ENCODE data around the gene COL13A1. TPM values are rescaled to one million over a fixed set of nuclear protein-coding genes. Genes with fewer than 3 reads are reported as not detected.

COL13A1 gene
- total RNA-seq, 1 experiment from 2014 or later: 3.6 TPM

DNA sequence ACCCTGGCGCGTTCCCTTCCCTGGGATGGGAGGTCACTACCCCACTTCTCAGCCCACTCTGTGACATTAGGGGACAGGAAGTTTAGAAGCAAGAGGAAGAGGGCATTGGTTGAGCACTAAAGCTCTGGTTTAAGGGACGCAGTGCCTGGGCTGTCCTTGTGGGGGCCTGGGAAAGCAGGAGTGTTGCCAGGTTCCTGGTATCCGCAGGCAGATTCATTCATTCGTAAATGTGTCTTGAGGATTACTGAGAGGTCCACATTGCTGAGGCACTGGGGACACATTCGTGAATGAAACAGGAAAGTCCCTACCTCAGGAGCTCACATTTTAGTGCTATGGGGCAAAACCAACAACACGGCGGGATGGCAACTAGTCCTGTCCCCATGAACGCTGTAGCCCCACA lies 69.4 kb downstream of the COL13A1 start:
- Mint-ChIP-seq H3K4me3 (no peak overlapping the region), H3K27me3 (ENCODE audit: low read depth) (peaks cover 7% of the 10 kb centered on the region)

More for the DNA sequence above, 69.4 kb downstream of the COL13A1 start:
- H3K9me3 ChIP-seq (ENCODE audit: control insufficient read depth, low read depth, low read length): no peaks in the 10 kb centered on the region
- Mint-ChIP-seq H3K27ac (peak overlapping the region in 2 of 3 experiments; percentile 9 to 77; a peak in 3 of 7 replicates), H3K36me3 (ENCODE audit: insufficient read depth in 1 of 3, low read depth in 3 of 3) (no peaks in the 10 kb centered on the region; a peak in 1 of 7 replicates), H3K9me3 (no peaks in the 10 kb centered on the region), H3K4me1 (peaks cover 79 to 84% of the 10 kb centered on the region in 2 experiments)
- H3K4me1 ChIP-seq (ENCODE audit: insufficient read depth, low read length): peaks cover 38% of the 10 kb centered on the region
- no peak overlapping the region for H2BK12ac ChIP-seq (ENCODE audit: insufficient read length, low read depth, low read length)
- H4K91ac ChIP-seq (ENCODE audit: insufficient read length, low read depth, low read length): no peak overlapping the region
- no peak overlapping the region for H2BK15ac ChIP-seq (ENCODE audit: low read depth, low read length)
- DNase-seq: peak; percentile 65
- H4K5ac ChIP-seq (ENCODE audit: insufficient read length, low read depth, low read length): no peak overlapping the region
- H3K27ac ChIP-seq (ENCODE audit: insufficient read length, low read depth, low read length): no peak overlapping the region
- no CpG with 5 or more reads among the region's 9 CpGs for WGBS (ENCODE audit: extremely low coverage, insufficient read length, low lambda C conversion rate)
- no peaks in the 10 kb centered on the region for H4K20me1 ChIP-seq (ENCODE audit: control insufficient read depth, insufficient read depth, insufficient read length)
- H3T11ph ChIP-seq (ENCODE audit: low read length): no peak overlapping the region
- H3K4me2 ChIP-seq (ENCODE audit: insufficient read depth, insufficient read length, low read length): no peak overlapping the region
- peaks cover 2% of the 10 kb centered on the region for H3K23me2 ChIP-seq (ENCODE audit: insufficient read length, low read depth, low read length, poor library complexity, severe bottlenecking)
- no peak overlapping the region for H3K18ac ChIP-seq (ENCODE audit: insufficient read length, low read depth, low read length)
- H2AFZ ChIP-seq (ENCODE audit: low read length): no peak overlapping the region
- no peaks in the 10 kb centered on the region for H3K79me2 ChIP-seq (ENCODE audit: insufficient read depth, low read length)
- no peak overlapping the region for H2AK5ac ChIP-seq (ENCODE audit: insufficient read length, low read length)
- H2BK20ac ChIP-seq (ENCODE audit: low read depth, low read length, poor library complexity, severe bottlenecking): no peak overlapping the region
- H2BK120ac ChIP-seq (ENCODE audit: low read depth, low read length, poor library complexity, severe bottlenecking): no peak overlapping the region
- no peaks in the 10 kb centered on the region for H3K79me1 ChIP-seq (ENCODE audit: insufficient read depth, low read depth, low read length, poor library complexity, severe bottlenecking)
- H3K9ac ChIP-seq (ENCODE audit: extremely low read depth, insufficient read length, low read length): no peak overlapping the region
- TF ChIP-seq, protein P1, sequence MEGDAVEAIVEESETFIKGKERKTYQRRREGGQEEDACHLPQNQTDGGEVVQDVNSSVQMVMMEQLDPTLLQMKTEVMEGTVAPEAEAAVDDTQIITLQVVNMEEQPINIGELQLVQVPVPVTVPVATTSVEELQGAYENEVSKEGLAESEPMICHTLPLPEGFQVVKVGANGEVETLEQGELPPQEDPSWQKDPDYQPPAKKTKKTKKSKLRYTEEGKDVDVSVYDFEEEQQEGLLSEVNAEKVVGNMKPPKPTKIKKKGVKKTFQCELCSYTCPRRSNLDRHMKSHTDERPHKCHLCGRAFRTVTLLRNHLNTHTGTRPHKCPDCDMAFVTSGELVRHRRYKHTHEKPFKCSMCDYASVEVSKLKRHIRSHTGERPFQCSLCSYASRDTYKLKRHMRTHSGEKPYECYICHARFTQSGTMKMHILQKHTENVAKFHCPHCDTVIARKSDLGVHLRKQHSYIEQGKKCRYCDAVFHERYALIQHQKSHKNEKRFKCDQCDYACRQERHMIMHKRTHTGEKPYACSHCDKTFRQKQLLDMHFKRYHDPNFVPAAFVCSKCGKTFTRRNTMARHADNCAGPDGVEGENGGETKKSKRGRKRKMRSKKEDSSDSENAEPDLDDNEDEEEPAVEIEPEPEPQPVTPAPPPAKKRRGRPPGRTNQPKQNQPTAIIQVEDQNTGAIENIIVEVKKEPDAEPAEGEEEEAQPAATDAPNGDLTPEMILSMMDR (conservative IDR thresholded peaks at IDR 0.05): peak; percentile 43
- H3K4ac ChIP-seq (ENCODE audit: low read depth, low read length): no peak overlapping the region
- H3K56ac ChIP-seq (ENCODE audit: insufficient read length, low read depth, low read length): no peak overlapping the region
- H3K27me3 ChIP-seq (ENCODE audit: insufficient read depth, low read length): no peaks in the 10 kb centered on the region; the same call in 1 of the 2 replicates
- no peak overlapping the region for H3K14ac ChIP-seq (ENCODE audit: insufficient read depth, low read length)
- no peak overlapping the region for H4K8ac ChIP-seq (replicated peaks; ENCODE audit: insufficient read length, low read depth, low read length)
- no peak overlapping the region for H2BK5ac ChIP-seq (ENCODE audit: insufficient read length, low read length)
- H3K23ac ChIP-seq (ENCODE audit: insufficient read length, low read depth, low read length): no peak overlapping the region

Measured in H9 (cell line).